Subcutaneous adipose tissue (tissue), 4 donors: ENCODE results near the gene ADGRG4. TPM values are rescaled to one million over a fixed set of nuclear protein-coding genes. Genes with fewer than 3 reads are reported as not detected.

ENCODE experiments used
- CTCF ChIP-seq: fragments of 450-650 bp; IDR thresholded peaks from one replicate; pipeline ENCODE4 v1.5.1; 2016; ENCODE audit warnings: low read depth, mild to moderate bottlenecking, control low read depth, antibody characterized with exemption, moderate library complexity
- total RNA-seq, 4 donors: library from RNA; depleted of rRNA; stranded (reverse); fragments of >200 nt; gene quantifications; one replicate each; pipeline ENCODE4 v1.1.0, GENCODE V29; 2016

The ADGRG4 gene
- total RNA-seq, 4 donors from 2014 or later = under 0.01 to 0.33 (median 0.08) TPM

DNA sequence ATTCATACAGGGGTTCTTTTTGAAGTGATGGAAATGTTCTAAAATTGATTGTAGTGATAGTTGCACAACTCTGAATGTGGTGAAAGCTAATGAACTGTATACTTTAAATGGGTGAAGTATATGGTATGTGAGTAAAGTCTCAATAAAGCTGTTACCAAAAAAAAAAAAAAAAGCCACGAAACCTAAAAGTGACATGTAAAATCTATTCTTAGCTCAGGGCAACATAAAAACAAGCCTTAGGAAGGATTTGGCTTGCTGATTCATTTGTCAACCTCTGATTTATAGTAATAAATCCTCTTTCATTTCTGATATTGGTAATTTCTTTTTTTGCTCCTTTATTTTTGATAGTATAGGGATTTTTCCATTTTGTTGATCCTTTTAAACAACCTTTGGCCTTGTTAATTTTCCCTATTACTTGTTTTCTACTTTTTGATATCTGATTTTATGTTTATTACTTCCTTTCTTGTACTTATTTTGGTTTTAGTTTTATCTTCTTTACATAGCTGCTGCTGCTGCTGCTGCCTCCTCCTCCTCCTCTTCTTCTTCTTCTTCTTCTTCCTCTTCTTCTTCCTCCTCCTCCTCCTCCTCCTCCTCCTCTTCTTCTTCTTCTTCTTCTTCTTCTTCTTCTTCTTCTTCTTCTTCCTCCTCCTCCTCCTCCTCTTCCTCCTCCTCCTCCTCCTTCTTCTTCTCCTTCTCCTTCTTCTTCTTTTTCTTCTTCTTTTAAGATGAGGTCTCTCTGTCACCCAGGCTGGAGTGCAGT lies 79.4 kb downstream of the ADGRG4 start:
- TF ChIP-seq CTCF = no peak

DNA sequence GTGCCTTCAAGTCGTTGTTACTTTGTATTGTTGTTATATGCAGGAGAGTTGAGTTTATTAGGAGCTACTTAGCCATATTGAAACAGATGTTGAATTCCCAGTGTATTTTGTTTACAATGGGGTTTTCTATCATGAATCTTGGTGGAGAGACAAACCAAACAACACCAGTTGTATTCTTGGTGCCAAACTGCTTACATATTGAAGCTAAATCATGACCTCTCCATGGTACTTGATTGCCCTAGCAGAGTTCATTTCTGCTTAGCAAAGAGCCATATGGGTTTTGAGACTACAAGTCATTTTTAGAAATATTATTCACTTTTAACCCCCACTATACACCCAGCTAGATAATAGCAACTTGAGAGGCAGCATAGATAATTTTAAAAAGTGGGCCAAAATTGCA lies 85.4 kb downstream of the ADGRG4 start:
- no peak for TF ChIP-seq CTCF

DNA sequence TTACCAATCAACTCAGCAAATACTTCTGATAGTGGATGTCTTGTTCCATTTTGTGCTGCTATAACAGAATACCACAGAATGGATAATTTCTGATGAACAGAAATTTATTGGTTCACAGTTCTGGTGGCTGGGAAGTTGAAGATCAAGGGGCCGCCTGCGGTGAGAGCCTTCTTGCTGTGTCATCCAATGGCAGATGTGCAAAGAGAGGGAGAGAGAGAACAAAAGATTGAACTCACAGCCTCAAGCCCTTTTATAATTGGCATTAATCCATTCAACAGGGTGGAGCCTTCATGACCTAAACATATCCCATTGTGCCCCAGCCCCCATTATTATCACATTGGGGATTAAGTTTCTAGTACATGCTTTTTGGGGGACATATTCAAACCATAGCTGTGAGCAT lies 86.1 kb downstream of the ADGRG4 start:
- TF ChIP-seq CTCF = no peak

DNA sequence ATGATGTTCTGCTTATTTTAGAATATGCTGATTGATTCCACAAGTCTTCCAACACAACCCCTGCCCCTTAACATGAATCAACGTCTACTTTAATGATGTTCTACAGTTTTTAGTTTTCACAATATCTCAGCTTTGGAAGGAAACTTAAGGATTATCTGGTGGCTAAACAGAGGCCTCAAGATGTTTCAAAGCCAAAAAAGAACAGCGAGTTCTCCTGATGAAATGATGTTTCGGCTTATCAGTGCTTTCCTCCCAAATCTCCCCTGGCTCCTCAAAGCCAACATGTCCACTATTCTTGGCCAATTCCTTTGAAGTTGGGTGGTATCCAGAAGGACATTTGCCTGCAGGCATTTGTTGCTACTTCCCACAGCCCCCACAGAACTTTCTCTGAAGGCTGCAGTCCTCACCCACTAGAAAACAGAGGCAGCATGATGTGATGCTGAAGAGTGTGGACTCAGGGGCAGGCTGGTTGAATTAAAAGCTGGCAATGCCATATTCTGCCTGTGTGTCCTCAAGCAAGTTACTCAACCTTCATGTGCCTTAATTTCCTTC lies 87.3 kb downstream of the ADGRG4 start:
- no peak for TF ChIP-seq CTCF

- TF ChIP-seq CTCF = no peak
Observed at GRCh38 chrX:136390921-136391320, 90.2 kb downstream of the ADGRG4 start.

DNA sequence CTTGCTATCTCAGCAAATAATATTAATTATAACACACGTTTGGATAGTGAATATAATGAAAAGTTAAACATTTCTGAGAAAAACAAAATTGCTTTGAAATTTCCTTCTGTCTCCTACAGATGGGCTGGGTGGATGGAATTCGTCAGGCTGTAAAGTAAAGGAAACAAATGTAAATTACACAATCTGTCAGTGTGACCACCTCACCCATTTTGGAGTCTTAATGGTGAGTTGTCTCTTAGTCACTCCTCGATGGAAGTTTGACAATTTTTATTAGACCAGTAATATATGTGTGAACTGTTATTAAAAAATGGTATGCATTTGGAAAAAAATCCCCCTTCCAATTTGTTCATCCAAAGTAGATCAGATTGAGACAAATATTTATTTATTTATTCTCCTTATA lies 94.5 kb downstream of the ADGRG4 start:
- TF ChIP-seq CTCF = no peak

DNA sequence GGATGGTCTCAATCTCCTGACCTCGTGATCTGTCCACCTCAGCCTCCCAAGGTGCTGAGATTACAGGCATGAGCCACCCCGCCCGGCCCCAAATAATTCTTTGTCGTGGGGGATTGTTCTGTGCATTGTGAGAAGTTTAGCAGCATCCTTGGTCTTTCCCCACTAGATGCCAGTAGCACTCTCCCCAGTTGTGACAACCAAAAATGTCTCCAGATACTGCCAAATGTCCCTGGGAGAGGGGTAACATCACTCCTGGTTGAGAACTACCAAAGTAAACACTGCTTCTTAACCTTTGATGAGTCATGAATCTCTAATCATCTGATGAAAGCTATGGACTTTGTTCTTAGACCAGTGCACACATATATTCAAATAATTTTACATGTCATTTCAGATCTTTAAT lies 96.2 kb downstream of the ADGRG4 start:
- TF ChIP-seq CTCF = no peak
